Measurements from ENCODE around the gene PDE7B. TPM values are rescaled to one million over a fixed set of nuclear protein-coding genes. Genes with fewer than 3 reads are reported as not detected.

Gene PDE7B
- 60.0 and 71.6 TPM in 2 replicates for total RNA-seq

GRCh38 chr6:135851442-135852271 lies at the start of gene PDE7B:
PDE7B (plus strand) TSS chr6:135851701.

Data from regular cardiac myocyte (primary cell).